ENCODE measurements around the gene HIP1. TPM values are rescaled to one million over a fixed set of nuclear protein-coding genes. Genes with fewer than 3 reads are reported as not detected.

HIP1 gene
- total RNA-seq, 1 experiment from 2014 or later: 10.7 TPM

DNA sequence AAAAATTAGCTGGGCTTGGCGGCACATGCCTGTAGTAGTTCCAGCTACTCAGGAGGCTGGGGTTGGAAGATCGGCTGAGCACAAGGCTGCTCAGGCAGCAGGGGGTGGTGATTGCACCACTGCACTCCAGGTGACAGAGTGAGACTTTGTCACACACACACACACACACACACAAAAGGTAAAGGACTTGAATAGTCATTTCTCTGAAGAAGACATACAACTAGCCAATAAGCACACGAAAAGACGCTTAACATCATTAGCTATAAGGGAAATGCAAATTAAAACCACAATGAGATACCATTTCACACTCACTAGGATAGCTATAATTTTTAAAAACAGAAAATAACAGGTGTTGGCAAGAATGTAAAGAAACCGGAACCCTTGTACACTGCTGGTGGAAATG is 48.6 kb downstream of the HIP1 start:
- TF ChIP-seq, protein P1, sequence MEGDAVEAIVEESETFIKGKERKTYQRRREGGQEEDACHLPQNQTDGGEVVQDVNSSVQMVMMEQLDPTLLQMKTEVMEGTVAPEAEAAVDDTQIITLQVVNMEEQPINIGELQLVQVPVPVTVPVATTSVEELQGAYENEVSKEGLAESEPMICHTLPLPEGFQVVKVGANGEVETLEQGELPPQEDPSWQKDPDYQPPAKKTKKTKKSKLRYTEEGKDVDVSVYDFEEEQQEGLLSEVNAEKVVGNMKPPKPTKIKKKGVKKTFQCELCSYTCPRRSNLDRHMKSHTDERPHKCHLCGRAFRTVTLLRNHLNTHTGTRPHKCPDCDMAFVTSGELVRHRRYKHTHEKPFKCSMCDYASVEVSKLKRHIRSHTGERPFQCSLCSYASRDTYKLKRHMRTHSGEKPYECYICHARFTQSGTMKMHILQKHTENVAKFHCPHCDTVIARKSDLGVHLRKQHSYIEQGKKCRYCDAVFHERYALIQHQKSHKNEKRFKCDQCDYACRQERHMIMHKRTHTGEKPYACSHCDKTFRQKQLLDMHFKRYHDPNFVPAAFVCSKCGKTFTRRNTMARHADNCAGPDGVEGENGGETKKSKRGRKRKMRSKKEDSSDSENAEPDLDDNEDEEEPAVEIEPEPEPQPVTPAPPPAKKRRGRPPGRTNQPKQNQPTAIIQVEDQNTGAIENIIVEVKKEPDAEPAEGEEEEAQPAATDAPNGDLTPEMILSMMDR (IDR thresholded peaks at IDR 0.05; ENCODE audit: unreplicated experiment): no peak
- intact Hi-C loops (cut with micrococcal nuclease; ENCODE audit: unreplicated experiment): no loop called here
- CTCF ChIA-PET: no interaction called here
- no peaks in the 10 kb centered on the region for H3K36me3 Mint-ChIP-seq (ENCODE audit: insufficient read depth, unreplicated experiment)
- BruUV-seq (replicated peaks): no TSS peak
- H3K27ac Mint-ChIP-seq (ENCODE audit: unreplicated experiment): no peak overlapping the region
- DNase-seq: no peak
- no peaks in the 10 kb centered on the region for H3K9me3 Mint-ChIP-seq (ENCODE audit: low read depth, unreplicated experiment)
- no peaks in the 10 kb centered on the region for H3K27me3 Mint-ChIP-seq (ENCODE audit: unreplicated experiment)
- H3K4me1 Mint-ChIP-seq (ENCODE audit: low read depth, unreplicated experiment): no peaks in the 10 kb centered on the region
- H3K4me3 Mint-ChIP-seq (ENCODE audit: low read depth, unreplicated experiment): no peak overlapping the region

DNA sequence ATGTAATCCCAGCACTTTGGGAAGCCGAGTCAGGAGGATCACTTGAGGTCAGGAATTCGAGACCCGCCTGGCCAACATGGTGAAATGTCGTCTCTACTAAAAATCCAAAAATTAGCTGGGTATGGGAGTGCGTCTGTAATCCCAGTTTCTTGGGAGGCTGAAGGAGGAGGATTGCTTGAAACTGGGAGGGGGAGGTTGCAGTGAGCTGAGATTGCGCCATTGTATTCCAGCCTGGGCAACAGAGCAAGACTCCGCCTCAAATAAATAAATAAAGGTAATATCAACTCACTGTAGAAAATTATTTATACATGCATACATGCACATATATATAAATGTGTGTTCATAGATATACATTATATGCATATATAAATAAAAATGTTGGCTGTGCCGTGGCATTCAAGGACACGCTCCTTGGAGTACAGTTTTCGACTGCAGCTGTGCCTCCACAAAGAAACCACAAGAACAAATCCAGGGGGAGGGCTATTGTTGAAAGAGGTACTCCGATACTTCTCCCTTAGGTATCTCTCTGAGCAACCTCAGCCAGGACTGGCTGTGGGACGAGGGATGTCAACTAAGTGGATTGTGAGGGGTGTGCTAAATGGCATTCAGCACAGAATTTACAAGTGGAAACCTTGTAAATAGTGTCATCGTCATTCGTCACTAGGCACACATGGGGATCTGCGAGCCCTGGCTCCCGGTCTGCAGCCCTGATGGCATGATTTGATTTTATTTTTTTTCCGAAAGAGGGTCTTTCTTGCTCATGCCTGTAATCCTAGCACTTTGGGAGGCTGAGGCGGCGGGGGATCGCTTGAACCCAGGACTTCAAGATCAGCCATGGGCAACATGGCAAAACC is 49.3 kb downstream of the HIP1 start:
- Mint-ChIP-seq H3K9me3 (ENCODE audit: low read depth, unreplicated experiment) (no peaks in the 10 kb centered on the region), H3K27ac (ENCODE audit: unreplicated experiment) (no peak overlapping the region), H3K27me3 (ENCODE audit: unreplicated experiment) (no peaks in the 10 kb centered on the region), H3K4me3 (ENCODE audit: low read depth, unreplicated experiment) (no peak overlapping the region), H3K4me1 (ENCODE audit: low read depth, unreplicated experiment) (no peaks in the 10 kb centered on the region), H3K36me3 (ENCODE audit: insufficient read depth, unreplicated experiment) (no peaks in the 10 kb centered on the region)
- CTCF ChIA-PET: interaction anchor here (0.6 kb wide), 1 partner anchor 645 kb away, joined by 3 read pairs; no protein-coding TSS in a partner anchor
- TF ChIP-seq, protein P1 (IDR thresholded peaks at IDR 0.05; ENCODE audit: unreplicated experiment): no peak
- DNase-seq: no peak
- BruUV-seq (replicated peaks): no TSS peak
- intact Hi-C loops (cut with micrococcal nuclease; ENCODE audit: unreplicated experiment): no loop called here

DNA sequence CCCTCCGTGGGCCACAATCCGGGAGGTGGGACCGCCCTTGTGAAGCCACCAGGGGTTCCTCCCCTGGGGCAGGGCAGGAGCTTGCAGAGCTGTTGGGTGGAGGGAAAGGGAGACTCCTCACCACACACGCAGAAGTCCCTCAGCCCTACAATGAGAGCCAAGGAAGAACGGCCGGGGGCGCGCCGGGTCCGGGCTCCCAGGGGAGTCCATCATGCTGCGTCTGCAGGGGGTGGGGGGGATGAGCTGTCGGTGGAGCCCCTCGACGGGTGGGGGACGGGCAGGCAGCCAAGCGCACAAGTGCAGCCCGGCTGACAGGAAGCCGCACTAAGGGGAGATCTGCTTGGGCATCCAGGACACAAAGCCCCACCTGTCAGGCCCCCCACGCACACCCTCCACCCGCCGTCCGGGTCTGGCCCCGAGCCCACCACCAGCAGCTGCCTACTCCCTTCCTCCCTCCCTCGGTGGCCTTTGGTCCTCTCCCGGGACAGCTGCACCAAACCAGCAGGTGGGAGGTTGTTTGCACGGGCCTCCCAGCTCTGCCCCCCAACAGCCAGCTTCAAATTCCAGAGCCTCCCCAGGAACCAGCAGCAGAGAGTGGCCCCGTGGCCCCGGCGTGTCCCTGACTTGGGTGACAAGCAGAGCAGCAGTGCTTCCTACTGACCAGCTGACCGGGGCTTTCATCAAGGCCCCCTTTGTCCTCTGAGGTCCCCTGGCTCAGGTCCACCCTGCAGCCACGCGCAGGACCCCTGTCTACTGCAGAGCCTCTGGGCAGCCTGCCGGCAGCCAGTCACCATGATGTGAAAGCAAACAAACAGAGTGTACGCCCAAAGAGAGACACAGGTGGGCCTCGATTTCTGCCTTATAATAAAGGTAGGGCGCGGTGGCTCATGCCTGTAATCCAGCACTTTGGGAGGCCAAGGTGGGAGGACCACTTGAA is 50.3 kb downstream of the HIP1 start:
- Mint-ChIP-seq H3K27me3 (ENCODE audit: unreplicated experiment) (no peaks in the 10 kb centered on the region), H3K27ac (ENCODE audit: unreplicated experiment) (no peak overlapping the region), H3K9me3 (ENCODE audit: low read depth, unreplicated experiment) (no peaks in the 10 kb centered on the region), H3K4me3 (ENCODE audit: low read depth, unreplicated experiment) (no peak overlapping the region), H3K4me1 (ENCODE audit: low read depth, unreplicated experiment) (no peaks in the 10 kb centered on the region), H3K36me3 (ENCODE audit: insufficient read depth, unreplicated experiment) (no peaks in the 10 kb centered on the region)
- no peak for DNase-seq
- CTCF ChIA-PET: interaction anchor here (0.6 kb wide), 1 partner anchor 644 kb away, joined by 3 read pairs; no protein-coding TSS in a partner anchor
- intact Hi-C loops (cut with micrococcal nuclease; ENCODE audit: unreplicated experiment): no loop called here
- BruUV-seq (replicated peaks): no TSS peak
- TF ChIP-seq, protein P1 (IDR thresholded peaks at IDR 0.05; ENCODE audit: unreplicated experiment): no peak

DNA sequence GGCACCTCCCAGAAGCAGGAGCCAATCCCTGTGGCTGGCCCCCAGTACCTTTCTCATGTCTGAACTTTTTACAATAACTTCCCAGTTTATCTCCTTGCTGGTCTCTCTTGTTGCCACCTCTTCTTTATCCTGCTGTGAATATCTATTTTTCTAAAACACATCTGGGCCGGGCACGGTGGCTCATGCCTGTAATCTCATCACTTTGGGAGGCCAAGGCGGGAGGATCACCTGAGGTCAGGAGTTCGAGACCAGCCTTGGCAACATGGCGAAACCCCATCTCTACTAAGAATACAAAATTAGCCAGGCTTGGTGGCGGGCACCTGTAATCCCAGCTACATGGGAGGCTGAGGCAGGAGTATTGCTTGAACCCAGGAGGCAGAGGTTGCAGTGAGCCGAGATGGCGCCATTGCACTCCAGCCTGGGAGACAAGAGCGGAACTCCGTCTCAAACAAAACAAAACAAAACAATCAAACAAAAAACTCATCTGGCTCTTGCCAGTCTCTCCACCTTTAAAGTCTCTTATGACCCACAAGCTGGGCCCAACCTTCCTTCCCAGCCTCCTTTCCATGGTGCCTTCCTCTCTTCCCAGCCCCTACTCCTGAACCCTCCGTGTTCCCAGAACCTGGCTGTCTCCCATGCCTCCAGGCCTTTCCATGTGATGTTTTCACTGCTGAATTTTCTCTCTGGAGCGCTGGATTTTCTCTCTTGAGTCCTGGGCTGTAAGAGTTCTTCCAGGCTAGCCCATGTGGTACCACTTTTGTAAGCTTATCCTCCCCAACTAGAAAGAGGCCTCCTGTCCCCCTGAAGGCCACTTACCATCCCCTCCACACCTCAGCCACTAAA is 51.3 kb downstream of the HIP1 start:
- Mint-ChIP-seq H3K27me3 (ENCODE audit: unreplicated experiment) (no peaks in the 10 kb centered on the region), H3K9me3 (ENCODE audit: low read depth, unreplicated experiment) (no peaks in the 10 kb centered on the region), H3K27ac (ENCODE audit: unreplicated experiment) (no peak overlapping the region), H3K4me1 (ENCODE audit: low read depth, unreplicated experiment) (no peaks in the 10 kb centered on the region), H3K36me3 (ENCODE audit: insufficient read depth, unreplicated experiment) (no peaks in the 10 kb centered on the region), H3K4me3 (ENCODE audit: low read depth, unreplicated experiment) (no peak overlapping the region)
- TF ChIP-seq, protein P1 (IDR thresholded peaks at IDR 0.05; ENCODE audit: unreplicated experiment): no peak
- CTCF ChIA-PET: no interaction called here
- no TSS peak for BruUV-seq (replicated peaks)
- no peak for DNase-seq
- intact Hi-C loops (cut with micrococcal nuclease; ENCODE audit: unreplicated experiment): no loop called here
